Lung (tissue), 12 donors: ENCODE measurements around the gene CCDC160. TPM values are rescaled to one million over a fixed set of nuclear protein-coding genes. Genes with fewer than 3 reads are reported as not detected.

Experiments
- ATAC-seq: fragments of 200-7000 bp; cut with Tn5 transposase; one replicate; pipeline ENCODE4 v1.9.1; 2020; ENCODE audit warnings: moderate number of reproducible peaks; ENCODE audit not compliant: insufficient read depth, low FRiP score
- DNase-seq, 3 donors: peaks; one replicate each; pipeline ENCODE4 v3.0.0-alpha.2; 2013 to 2017
- H3K27ac ChIP-seq, 2 donors: one replicate each; pipeline ENCODE4 v1.5.1; 2013; ENCODE audit warnings: mild to moderate bottlenecking in 2 of 2, moderate library complexity in 2 of 2, control low read depth in 1 of 2, inconsistent platforms in 1 of 2, low read depth in 1 of 2, low read length in 1 of 2
- H3K27me3 ChIP-seq, 3 donors: one replicate each; pipeline ENCODE4 v1.5.1; 2013; ENCODE audit warnings: low read length in 2 of 3; ENCODE audit not compliant: control insufficient read depth in 3 of 3, insufficient read depth in 3 of 3
- H3K36me3 ChIP-seq, 4 donors: one replicate each; pipeline ENCODE4 v1.5.1; 2013; ENCODE audit warnings: low read length in 4 of 4, mild to moderate bottlenecking in 1 of 4, moderate library complexity in 1 of 4; ENCODE audit not compliant: control insufficient read depth in 4 of 4, insufficient read depth in 4 of 4
- H3K4me1 ChIP-seq, 5 donors: one replicate each; pipeline ENCODE4 v1.5.1; 2013; ENCODE audit warnings: low read length in 5 of 5, mild to moderate bottlenecking in 2 of 5, moderate library complexity in 1 of 5; ENCODE audit not compliant: control insufficient read depth in 5 of 5, insufficient read depth in 5 of 5
- H3K4me3 ChIP-seq: one replicate; pipeline ENCODE4 v1.5.1; 2013; ENCODE audit warnings: mild to moderate bottlenecking, control low read depth, moderate library complexity
- H3K9ac ChIP-seq, 2 donors: one replicate each; pipeline ENCODE4 v1.5.1; 2013; ENCODE audit warnings: low read length in 2 of 2, control low read depth in 1 of 2; ENCODE audit not compliant: insufficient read depth in 1 of 2
- H3K9me3 ChIP-seq, 4 donors: one replicate each; pipeline ENCODE4 v1.5.1; 2013; ENCODE audit warnings: low read length in 3 of 4, mild to moderate bottlenecking in 1 of 4, moderate library complexity in 1 of 4; ENCODE audit not compliant: control insufficient read depth in 4 of 4, insufficient read depth in 3 of 4
- WGBS, 2 donors: extraction: QIAGEN DNeasy Blood & Tissue Kit; methylation state at CpG; one replicate each; pipeline ENCODE4 v1.1.7; 2013; 5-methylcytosine and 5-hydroxymethylcytosine counted together
- polyA plus RNA-seq, 2 donors: library from polyadenylated mRNA; stranded (reverse); fragments of 200-250 nt; gene quantifications; one replicate each; pipeline ENCODE4 v1.2.1, GENCODE V29; 2013
- total RNA-seq, 2 donors: library from RNA; depleted of rRNA in 1 of 2; stranded (reverse); fragments of >200 nt in 1 of 2; gene quantifications; one replicate each; pipeline ENCODE4 v1.2.1, GENCODE V29; 2014 to 2021
- TF ChIP-seq, protein P1 (sequence below): IDR thresholded peaks from 2 replicates; pipeline ENCODE4 v1.5.1; 2012; ENCODE audit warnings: mild to moderate bottlenecking; ENCODE audit errors: control extremely low read depth, extremely low read depth
- donor health status: control.
- donor health status: control.
- donor health status: Bipolar disorder and iron deficiency.
- donor health status: healthy.
- donor health status: DM: yes; HTN: yes; CAD: no.

The CCDC160 gene
- total and polyA plus RNA-seq, 4 donors = 0.69 to 2.5 (median 0.88) TPM

DNA sequence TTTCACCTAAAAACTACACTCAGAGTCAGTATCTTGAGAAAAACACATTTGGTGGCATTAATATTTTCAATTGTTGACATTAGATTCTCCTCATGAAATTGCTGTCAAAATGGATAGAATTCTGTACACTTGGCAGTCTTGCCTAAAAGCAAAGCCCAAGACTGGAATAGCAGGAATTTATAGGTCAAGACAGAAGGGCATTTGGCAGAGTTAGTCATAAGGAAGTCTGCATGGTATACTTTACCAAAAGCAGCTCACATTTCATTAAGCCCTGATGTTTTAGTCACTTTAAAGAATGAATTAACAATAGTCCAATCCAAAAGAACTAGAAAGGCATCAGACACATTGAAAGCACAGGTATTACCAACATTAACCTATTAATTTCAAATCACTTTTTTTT lies 7.1 kb downstream of the CCDC160 start:
- H3K4me1 ChIP-seq = peaks cover 0 to 9% (median 0%) of the 10 kb centered on the region in 5 donors
- H3K27ac ChIP-seq = no peak overlapping the region
- peaks cover 4 to 9% (median 8%) of the 10 kb centered on the region in 3 donors for H3K27me3 ChIP-seq
- no peaks in the 10 kb centered on the region for H3K9me3 ChIP-seq
- TF ChIP-seq, protein P1, sequence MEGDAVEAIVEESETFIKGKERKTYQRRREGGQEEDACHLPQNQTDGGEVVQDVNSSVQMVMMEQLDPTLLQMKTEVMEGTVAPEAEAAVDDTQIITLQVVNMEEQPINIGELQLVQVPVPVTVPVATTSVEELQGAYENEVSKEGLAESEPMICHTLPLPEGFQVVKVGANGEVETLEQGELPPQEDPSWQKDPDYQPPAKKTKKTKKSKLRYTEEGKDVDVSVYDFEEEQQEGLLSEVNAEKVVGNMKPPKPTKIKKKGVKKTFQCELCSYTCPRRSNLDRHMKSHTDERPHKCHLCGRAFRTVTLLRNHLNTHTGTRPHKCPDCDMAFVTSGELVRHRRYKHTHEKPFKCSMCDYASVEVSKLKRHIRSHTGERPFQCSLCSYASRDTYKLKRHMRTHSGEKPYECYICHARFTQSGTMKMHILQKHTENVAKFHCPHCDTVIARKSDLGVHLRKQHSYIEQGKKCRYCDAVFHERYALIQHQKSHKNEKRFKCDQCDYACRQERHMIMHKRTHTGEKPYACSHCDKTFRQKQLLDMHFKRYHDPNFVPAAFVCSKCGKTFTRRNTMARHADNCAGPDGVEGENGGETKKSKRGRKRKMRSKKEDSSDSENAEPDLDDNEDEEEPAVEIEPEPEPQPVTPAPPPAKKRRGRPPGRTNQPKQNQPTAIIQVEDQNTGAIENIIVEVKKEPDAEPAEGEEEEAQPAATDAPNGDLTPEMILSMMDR = no peak
- ATAC-seq (no peak), DNase-seq (peak in 2 of 3 donors; percentile 71 to 75)
- H3K9ac ChIP-seq = no peak overlapping the region
- no peak overlapping the region for H3K4me3 ChIP-seq
- H3K36me3 ChIP-seq = no peaks in the 10 kb centered on the region

DNA sequence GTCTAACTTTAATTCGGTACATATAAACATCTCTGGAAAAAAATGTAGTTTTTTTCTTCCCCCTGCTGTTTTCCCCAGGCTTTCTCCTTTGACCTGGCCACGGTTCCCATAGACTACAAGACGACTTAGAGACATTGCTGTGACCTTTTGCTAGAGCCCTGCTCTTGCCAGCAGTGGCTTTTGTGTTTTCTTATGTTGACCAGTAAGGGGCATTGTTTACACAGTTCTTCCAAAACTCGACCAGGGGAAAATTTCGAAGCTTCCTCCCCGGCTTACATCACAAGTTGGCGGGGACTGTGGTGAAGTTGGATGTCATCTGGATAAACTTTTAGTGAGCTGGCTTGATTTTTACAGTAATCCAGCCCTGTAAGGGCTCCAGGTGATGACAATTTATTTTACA lies 9.3 kb downstream of the CCDC160 start:
- no peak for ATAC-seq
- DNase-seq = peak; percentile 32 to 67 (median 66)
- H3K27ac ChIP-seq = no peak overlapping the region

DNA sequence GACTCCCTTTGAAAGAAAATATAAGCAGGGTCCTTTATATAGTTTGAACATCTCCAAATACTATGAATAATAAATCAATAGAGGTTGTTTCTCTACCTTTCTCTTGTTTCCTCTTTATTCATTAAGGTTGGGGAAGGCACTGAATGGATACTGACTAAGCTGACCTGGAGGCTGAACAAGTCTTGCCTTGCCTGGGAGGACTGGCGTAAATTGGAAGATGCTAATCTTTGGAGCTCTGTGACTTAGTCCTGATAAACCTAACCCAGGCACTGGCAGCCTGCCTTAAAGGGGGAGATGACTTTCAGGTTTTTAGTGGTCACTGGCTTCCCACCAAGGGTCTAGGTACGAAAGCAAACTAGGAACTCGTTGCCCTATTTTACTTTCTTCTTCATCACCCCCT lies 10.5 kb downstream of the CCDC160 start:
- TF ChIP-seq, protein P1 = no peak
- 80 to 81% methylated on average over 3 of the region's 3 CpGs for WGBS, 2 donors

More for the DNA sequence above, 9.3 kb downstream of the CCDC160 start:
- H3K36me3 ChIP-seq = no peaks in the 10 kb centered on the region
- H3K27me3 ChIP-seq = peaks cover 6 to 7% (median 6%) of the 10 kb centered on the region in 3 donors
- WGBS, 2 donors = 40 to 43% methylated on average over 7 of the region's 7 CpGs
- no peaks in the 10 kb centered on the region for H3K9me3 ChIP-seq
- TF ChIP-seq, protein P1 = no peak
- H3K4me1 ChIP-seq = peaks cover 0 to 9% (median 0%) of the 10 kb centered on the region in 5 donors
- no peak overlapping the region for H3K4me3 ChIP-seq
- no peak overlapping the region for H3K9ac ChIP-seq

DNA sequence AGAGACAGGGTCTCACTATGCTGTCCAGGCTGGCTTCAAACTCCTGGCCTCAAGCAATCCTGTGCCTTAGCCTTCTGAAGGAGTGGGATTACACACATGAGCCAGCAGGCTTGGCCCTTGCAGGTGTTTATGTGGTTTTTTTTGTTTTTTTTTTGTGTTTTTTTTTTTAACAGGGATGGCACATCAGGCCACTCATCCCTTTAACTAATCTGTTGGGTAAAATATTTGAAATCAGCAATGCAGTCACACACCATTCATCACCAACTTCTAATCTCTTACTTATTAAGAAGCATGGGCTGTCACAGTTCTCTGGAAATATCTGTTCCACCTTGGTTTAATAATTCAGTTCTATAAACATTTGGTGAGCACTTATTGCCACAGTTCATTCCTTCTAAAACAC lies 12.3 kb downstream of the CCDC160 start:
- TF ChIP-seq, protein P1 = no peak
- H3K9me3 ChIP-seq = no peaks in the 10 kb centered on the region
- no peak overlapping the region for H3K4me3 ChIP-seq
- DNase-seq (no peak), ATAC-seq (no peak)
- no peak overlapping the region for H3K27ac ChIP-seq
- H3K36me3 ChIP-seq = no peaks in the 10 kb centered on the region
- peaks cover 3 to 9% (median 7%) of the 10 kb centered on the region in 3 donors for H3K27me3 ChIP-seq
- no peaks in the 10 kb centered on the region for H3K4me1 ChIP-seq
- H3K9ac ChIP-seq = no peak overlapping the region

More for the DNA sequence above, 10.5 kb downstream of the CCDC160 start:
- ATAC-seq (no peak), DNase-seq (no peak)
- no peaks in the 10 kb centered on the region for H3K9me3 ChIP-seq
- H3K27ac ChIP-seq = no peak overlapping the region
- H3K9ac ChIP-seq = no peak overlapping the region
- H3K4me1 ChIP-seq = peaks cover 0 to 5% (median 0%) of the 10 kb centered on the region in 5 donors
- peaks cover 3 to 9% (median 7%) of the 10 kb centered on the region in 3 donors for H3K27me3 ChIP-seq
- no peak overlapping the region for H3K4me3 ChIP-seq
- no peaks in the 10 kb centered on the region for H3K36me3 ChIP-seq
